Stimulated activated CD8-positive, alpha-beta memory T cell treated with anti-CD3 and anti-CD28 coated beads, Interleukin-12 subunit alpha, Interleukin-12 subunit beta, amount 100 ng/mL, for 4 hours (primary cell): ENCODE results near the gene ADAMTS3.

Experiments used
- DNase-seq: peaks from one replicate; pipeline ENCODE4 v3.0.0-alpha.2; 2020; ENCODE audit warnings: low read depth

ADAMTS3 gene

DNA sequence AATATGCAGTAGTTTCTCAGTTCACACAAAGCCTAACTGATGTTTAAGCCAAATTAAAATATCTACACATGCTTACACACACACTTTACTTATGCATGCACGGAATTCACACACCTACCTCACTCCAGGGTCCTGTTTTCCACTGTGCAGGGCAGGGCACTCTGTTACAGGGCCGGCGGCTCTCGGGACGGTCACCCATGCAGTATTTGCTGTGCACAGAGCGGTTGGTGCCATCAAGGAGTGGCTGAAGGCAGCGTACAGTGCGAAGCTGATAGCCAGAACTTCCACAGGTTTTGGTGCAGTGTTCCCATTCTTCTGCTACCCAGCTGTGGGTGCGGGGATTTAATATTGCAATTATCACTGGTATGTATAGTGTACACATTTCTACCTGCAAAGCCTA is 278.3 kb downstream of the ADAMTS3 start:
- DNase-seq: no peak

DNA sequence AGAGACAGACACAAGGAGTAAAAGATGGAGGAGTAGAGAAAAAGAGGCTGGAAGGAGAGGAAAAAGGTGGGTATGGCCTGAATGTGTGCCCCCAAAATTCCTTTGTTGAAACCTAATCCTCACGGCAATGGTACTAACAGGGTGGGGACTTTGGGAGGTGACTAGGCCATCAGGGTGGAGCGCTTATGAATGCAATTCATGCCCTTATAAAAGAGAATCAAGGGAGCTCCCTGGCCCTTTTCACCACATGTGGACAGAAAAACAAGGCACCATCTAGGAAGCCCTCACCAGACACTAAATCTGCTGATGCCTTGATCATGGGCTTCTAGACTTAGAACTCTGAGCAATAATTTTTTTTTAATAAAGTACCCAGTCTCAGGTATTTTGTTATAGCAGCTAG is 282.1 kb downstream of the ADAMTS3 start:
- no peak for DNase-seq

DNA sequence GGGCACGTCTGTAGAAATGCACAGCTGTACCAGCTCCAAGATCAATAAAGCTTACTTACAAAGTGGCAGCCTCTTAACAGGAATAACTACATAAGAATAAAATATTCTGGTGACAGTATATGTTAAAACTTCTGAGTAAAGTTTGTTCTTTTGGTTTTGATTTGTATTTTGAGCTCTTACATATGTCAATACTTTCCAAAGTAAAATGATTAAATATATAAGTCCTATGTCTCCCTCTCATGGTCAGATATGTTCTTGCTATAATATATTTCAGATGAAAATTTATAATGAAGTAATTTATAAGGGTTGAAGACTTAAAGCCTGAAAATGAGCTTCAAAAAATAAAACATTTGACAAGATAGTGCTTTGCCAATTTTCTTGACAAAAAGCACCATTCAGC is 282.8 kb downstream of the ADAMTS3 start:
- no peak for DNase-seq

DNA sequence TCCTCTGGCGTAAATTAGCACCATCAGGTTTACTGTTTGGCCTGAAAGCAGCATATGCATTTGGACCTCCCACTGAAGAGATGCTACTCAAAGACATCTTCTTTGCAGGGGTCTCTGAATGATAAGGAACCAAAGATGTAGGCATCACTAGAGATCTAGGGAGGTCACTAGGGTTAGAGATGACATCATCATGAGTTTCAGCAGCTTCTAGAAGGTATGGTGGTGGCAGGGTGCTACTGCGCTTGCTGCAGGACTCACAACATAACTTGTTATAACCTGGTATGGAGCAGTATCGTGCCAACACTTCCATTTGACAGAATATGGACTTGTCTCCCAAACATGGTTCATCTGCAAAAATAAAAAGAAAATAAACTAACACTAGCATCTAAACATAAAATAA is 285.7 kb downstream of the ADAMTS3 start:
- DNase-seq: no peak

DNA sequence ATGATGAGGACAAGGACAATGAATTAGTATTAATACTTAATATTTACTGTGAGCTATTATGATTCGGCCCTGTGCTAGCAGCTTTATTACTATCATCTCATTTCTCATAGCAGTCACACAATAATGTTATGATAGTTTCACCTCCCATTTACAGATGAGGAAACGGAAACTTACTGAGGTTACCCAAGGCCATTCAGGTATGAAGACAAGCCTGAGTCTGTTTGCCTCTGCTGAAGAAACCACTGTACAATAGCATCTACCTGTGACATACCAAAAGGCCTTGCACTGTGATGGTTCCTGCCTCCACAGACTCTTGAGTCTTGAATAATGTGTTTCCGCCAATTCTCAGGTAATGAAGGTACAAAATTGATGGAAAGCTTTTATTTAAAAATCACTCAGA is 288.8 kb downstream of the ADAMTS3 start:
- DNase-seq: no peak

DNA sequence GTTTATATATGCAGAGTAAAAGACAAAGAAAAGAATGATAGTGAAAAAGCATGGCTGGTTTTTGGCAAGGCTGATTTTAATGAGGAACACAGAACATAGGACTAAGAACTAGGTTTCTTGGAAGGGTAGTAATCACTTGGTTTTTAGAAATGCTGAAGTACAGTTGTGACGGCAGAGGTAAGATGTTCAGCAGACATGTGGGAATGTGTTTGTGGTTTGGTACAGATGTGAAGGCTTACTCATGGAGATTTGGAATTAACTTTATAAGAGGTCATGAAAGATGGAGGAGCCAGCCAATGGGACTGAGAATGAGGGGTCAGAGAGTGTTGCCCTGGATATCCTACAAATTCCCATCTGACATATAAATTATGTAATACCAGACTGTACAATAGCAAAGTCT is 293.6 kb downstream of the ADAMTS3 start:
- DNase-seq: no peak

DNA sequence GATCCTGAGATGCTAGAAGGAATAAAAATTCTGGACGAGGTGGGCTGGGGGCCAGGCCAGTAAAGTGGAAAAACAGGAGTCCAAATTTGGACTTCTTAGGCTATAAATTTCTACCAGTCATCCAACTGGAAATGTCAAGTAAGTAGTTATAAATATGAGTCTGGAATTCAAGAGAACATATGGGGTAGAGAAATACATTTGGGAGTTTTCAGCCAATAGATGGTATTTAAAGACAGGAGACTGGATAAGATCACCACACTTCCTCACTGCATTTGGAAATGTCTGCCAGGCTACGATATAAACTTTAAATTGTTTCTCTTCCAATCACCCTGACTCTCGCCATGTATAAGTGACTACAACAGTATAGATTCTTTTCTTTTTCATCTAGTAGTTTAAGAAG is 294.8 kb downstream of the ADAMTS3 start:
- DNase-seq: no peak

DNA sequence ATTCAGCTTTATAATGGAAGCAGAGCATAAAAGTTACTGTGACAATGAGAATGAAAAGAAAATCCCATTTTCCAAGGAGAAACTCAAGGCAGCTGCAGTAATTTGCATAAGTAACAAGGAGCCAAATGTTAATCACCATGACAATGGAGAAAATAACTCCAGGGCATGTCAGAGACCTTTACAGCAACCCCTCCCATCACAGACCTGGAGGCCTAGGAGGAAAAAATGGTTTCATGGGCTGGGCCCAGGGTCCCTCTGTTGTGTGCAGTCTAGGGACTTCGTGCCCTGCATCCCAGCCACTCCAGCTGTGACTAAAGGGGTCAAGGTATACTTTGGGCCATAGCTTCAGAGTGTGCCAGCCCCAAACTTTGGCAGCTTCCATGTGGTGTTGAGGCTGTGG is 313.8 kb downstream of the ADAMTS3 start:
- DNase-seq: no peak

DNA sequence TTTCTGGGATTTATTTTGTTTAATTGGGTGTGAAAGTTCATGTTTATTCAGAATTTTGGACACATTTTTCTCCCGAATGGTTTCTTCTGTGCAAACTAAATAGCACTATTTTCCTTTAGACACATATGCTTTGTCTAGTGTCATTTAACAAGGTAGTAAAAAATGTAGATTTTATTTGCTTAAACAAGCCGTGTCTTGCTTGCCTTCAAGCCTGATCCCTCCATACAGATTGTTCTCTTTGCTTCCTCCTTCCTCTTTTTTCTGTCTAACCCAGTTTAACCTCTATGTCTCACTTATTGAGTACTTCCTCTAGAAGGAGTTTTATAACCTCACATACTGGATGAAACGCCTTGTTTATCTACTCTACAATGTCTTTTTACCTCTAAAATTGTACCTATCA is 325.4 kb downstream of the ADAMTS3 start:
- DNase-seq: no peak

DNA sequence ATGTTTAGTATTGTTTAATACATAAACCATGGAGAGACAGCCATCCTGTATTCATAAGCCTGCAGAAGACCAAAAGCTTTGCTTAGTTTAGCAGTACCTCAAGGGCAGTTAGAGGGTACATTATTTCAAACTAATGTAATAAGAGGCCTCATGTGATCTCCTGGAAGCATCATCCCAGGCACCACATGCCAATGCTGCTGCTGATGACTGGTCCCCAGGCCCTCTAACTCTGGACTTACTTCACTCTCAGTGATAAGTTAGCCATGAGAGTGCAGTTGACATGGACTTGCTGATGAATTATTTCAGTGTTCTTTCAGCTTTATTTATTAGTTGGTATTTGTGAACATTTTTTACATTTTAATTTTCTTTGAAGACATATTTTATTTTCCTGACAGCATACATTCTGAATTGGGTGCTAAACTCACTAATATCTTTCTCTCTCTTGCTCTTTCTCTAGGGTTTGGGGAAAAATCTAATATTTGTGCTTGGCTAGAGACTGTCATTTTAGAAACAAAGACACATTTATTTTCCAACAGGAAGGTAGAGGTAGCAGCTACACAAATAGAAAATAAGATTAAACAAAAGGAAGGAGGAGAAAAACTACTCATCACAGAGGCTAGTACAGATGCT is 329.4 kb downstream of the ADAMTS3 start:
- no peak for DNase-seq
